Measurements from ENCODE around the gene TCERG1.

DNA sequence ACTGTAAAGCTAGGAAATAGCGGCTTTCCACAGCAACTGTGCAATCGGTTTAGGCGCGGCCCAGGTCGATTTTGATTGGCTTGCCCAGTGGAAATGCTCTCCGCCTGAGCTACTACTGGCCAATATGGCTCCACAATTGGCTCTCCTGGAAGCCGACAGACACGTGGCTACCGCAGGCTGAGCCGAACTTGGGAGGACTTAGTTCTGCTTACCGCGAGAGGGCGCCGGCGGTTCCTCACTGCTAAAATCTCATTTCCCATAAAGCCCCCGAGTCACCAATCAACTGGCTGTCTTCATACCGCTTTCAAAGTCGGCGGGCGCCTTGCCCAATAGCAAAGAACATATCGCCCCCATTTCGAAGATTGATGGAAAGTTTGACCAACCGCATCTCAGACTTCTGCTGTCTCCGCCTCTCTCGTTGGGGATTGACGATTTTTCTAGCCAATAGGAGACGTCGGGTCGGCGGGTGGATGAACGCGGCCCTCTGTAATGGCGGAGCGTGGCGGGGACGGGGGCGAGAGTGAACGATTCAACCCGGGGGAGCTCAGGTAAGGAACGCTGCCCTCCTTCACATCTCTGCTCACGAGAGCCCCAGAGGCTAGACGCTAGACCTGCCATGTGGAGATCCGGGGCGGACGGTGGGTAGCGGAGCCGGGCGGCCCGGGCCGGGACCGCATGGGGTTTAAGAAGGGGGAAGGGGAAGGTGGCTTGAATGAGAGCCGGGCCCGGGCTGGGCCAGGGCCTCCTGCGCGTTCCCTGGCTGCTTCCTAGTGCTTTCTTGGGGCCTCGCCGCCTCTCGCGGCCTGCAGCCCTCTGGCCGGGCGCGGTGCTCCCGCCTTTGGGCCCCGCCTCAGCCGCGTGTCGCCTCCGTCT lies at the start of gene TCERG1:
- TF ChIP-seq, protein P1, sequence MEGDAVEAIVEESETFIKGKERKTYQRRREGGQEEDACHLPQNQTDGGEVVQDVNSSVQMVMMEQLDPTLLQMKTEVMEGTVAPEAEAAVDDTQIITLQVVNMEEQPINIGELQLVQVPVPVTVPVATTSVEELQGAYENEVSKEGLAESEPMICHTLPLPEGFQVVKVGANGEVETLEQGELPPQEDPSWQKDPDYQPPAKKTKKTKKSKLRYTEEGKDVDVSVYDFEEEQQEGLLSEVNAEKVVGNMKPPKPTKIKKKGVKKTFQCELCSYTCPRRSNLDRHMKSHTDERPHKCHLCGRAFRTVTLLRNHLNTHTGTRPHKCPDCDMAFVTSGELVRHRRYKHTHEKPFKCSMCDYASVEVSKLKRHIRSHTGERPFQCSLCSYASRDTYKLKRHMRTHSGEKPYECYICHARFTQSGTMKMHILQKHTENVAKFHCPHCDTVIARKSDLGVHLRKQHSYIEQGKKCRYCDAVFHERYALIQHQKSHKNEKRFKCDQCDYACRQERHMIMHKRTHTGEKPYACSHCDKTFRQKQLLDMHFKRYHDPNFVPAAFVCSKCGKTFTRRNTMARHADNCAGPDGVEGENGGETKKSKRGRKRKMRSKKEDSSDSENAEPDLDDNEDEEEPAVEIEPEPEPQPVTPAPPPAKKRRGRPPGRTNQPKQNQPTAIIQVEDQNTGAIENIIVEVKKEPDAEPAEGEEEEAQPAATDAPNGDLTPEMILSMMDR (IDR thresholded peaks at IDR 0.05; ENCODE audit: poor library complexity, severe bottlenecking) = peak; percentile 95
- TF ChIP-seq EZH2 (IDR thresholded peaks at IDR 0.05; ENCODE audit: borderline replicate concordance, insufficient read depth, low read length, poor library complexity, severe bottlenecking) = no peak

All from neural cell (in vitro differentiated cells).